ENCODE results near the gene UNC13C. TPM values are rescaled to one million over a fixed set of nuclear protein-coding genes. Genes with fewer than 3 reads are reported as not detected.

The UNC13C gene
- total RNA-seq, 1 experiment from 2014 or later, result not detected

- CTCF ChIA-PET, result no interaction called here
- intact Hi-C loops (cut with micrococcal nuclease), result no loop called here
- H3K27me3 ChIP-seq (ENCODE audit: insufficient read depth, low read length), result no peaks in the 10 kb centered on the region
- TF ChIP-seq SIN3A (IDR thresholded peaks at IDR 0.05; ENCODE audit: low read depth) (no peak), ATF3 (IDR thresholded peaks at IDR 0.05) (no peak), ZNF274 (IDR thresholded peaks at IDR 0.05; ENCODE audit: low read depth, low read length) (no peak), TCF7L2 (IDR thresholded peaks at IDR 0.05; ENCODE audit: borderline replicate concordance, extremely low read depth, insufficient read depth, insufficient read length) (no peak), CTCF (IDR thresholded peaks at IDR 0.05 in 2 of 3, conservative IDR thresholded peaks at IDR 0.05 in 1 of 3; ENCODE audit: borderline replicate concordance in 1 of 3, insufficient read depth in 1 of 3, low read depth in 2 of 3, low read length in 2 of 3) (no peak), JUND (IDR thresholded peaks at IDR 0.05) (no peak), ELF1 (IDR thresholded peaks at IDR 0.05; ENCODE audit: borderline replicate concordance, low read depth) (no peak), FOSL1 (IDR thresholded peaks at IDR 0.05; ENCODE audit: low read depth) (no peak), MAX (IDR thresholded peaks at IDR 0.05) (no peak), CEBPB (IDR thresholded peaks at IDR 0.05; ENCODE audit: low read depth) (no peak), EGR1 (IDR thresholded peaks at IDR 0.05; ENCODE audit: low read depth) (no peak), SRF (IDR thresholded peaks at IDR 0.05; ENCODE audit: low read depth) (no peak), EZH2 (IDR thresholded peaks at IDR 0.05) (no peak), YY1 (IDR thresholded peaks at IDR 0.05; ENCODE audit: extremely low read depth, insufficient replicate concordance, low read depth, low read length) (no peak), ZFX (IDR thresholded peaks at IDR 0.05) (no peak), ZBTB33 (IDR thresholded peaks at IDR 0.05; ENCODE audit: extremely low read depth, insufficient replicate concordance, low read length) (no peak), POLR2AphosphoS5 (IDR thresholded peaks at IDR 0.05; ENCODE audit: low read depth, low read length) (no peak), EZH2phosphoT487 (IDR thresholded peaks at IDR 0.05; ENCODE audit: borderline replicate concordance) (no peak), POLR2A (IDR thresholded peaks at IDR 0.05; ENCODE audit: borderline replicate concordance, extremely low read depth, insufficient read depth, insufficient read length) (no peak), CBX3 (IDR thresholded peaks at IDR 0.05; ENCODE audit: low read depth) (no peak)
- H3K4me1 ChIP-seq (ENCODE audit: control insufficient read depth in 1 of 2, insufficient read depth in 2 of 2, low read length in 2 of 2), result no peaks in the 10 kb centered on the region
- no peaks in the 10 kb centered on the region for H4K20me1 ChIP-seq (ENCODE audit: insufficient read depth)
- DNase-seq (ENCODE audit: low read depth, low spot score) (no peak), ATAC-seq (no peak)
- H3K27ac ChIP-seq (ENCODE audit: low read depth, low read length), result no peak overlapping the region
- POLR2A ChIA-PET, result no interaction called here
- no peak overlapping the region for H3K4me2 ChIP-seq (ENCODE audit: low read length)
- no peaks in the 10 kb centered on the region for H3K79me2 ChIP-seq (ENCODE audit: insufficient read depth, low read length)
- no peak overlapping the region for H3K4me3 ChIP-seq (replicated peaks in 1 of 2; ENCODE audit: low read depth in 1 of 2, low read length in 2 of 2)
- RAD21 ChIA-PET (ENCODE audit: low non-redundant PET in 1 of 2, low total read pairs in 2 of 2, uncharacterized antibody in 2 of 2, unreplicated experiment in 2 of 2), result no interaction called here
- BruUV-seq (replicated peaks), result no TSS peak
- peaks cover 15 to 18% of the 10 kb centered on the region in 2 experiments; a peak in 2 of 4 replicates for H3K9me3 ChIP-seq (ENCODE audit: control insufficient read depth in 1 of 2, insufficient read depth in 1 of 2, low read depth in 1 of 2, low read length in 2 of 2)
- H3K9ac ChIP-seq (ENCODE audit: low read length), result no peak overlapping the region
- H2AFZ ChIP-seq (ENCODE audit: low read depth, low read length, poor library complexity, severe bottlenecking), result no peak overlapping the region
- no peaks in the 10 kb centered on the region for H3K36me3 ChIP-seq (ENCODE audit: control insufficient read depth in 1 of 2, insufficient read depth in 2 of 2, low read length in 2 of 2)
- H3K9me2 ChIP-seq (ENCODE audit: insufficient read depth), result no peaks in the 10 kb centered on the region
These were observed 657.9 kb downstream of the UNC13C start for GRCh38 chr15:54636147-54636546.

All from HCT116 (cell line).